ENCODE measurements around the gene MTFR2.
A peak's percentile ranks its signal among the peaks of the same experiment; 100 is the strongest.

The MTFR2 gene

GRCh38 chr6:136249811-136250685 lies at the start of gene MTFR2:
Gene MTFR2, minus strand, starts transcription at chr6:136250311. Its CDS starts 1,212 bp downstream, at chr6:136249099.
- DNase-seq: peak; percentile 94

- no peak for DNase-seq
These were observed 44.5 kb upstream of the MTFR2 start for GRCh38 chr6:136294621-136295020.

DNA sequence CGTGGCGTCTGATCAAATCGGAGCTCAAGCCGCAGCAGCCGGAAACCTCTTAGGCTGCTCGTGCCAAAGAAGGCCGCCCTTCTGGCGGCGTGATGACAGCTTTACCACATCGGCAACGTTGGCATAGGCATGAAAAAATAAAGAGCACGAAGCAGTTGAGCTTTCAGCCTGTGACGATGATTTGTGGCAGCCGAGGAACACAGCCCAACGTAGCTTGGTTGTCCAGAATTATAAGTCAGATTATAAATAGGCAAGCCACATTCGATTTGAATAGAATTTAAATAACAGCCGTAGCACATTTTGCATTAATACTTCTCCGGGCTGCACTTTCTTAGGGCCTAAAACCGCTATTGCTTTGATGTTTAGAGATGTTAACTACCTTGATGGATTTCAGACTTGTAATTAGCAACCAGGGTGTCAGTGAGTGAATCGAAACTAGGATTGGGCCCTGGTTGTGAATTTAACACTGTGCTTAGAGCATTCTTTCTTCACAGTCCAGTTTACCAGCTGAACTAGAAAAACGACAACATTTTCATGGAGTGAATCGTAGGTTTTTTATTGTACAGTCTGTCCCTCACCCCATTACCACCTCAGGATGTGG lies 40.4 kb upstream of the MTFR2 start:
- peak; percentile 84 for DNase-seq

GRCh38 chr6:136289579-136290409 lies 39.7 kb upstream of the MTFR2 start, which contains the start of gene BCLAF1:
Gene BCLAF1, minus strand, starts transcription at chr6:136289846. Its CDS starts 9,980 bp downstream, at chr6:136279866.
- DNase-seq: peak; percentile 99

- peak; percentile 93 for DNase-seq
These were observed 39.1 kb upstream of the MTFR2 start for GRCh38 chr6:136289327-136289578.

DNA sequence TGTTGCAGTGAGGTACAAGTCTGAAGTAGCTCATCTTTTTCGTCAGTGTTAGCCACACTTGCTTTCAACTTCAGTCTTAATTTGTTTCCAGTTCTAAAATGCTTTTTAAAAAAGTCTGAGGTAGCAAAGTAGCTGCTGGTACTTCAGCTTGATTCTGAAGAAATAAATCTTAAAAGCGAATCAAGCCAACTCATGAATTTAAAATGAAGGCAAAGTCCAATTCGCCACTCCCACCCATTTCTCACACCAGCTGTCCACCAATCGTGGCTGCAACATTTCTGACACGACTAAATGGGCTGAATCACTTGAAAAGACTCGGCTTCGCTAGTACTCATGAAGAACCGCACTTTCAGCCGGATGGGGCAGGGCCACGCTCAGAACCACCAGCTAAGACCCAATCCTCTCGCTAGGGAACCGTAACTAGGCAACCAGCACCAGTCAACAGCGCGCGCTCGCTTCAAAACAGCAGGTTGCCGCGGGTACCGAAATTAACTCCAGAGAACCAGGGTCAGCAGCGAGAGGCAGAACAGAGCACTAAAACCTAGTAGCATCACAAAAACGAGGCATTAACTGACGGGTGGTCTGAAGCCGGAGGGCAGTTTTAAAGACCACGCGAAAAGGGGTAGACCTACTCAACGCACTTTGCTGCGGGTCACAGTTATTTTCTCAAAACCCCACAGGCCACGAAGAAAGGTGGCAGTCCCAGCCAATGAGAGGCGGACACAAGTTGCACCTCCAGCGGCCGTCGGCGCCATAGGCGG lies 38.6 kb upstream of the MTFR2 start:
- DNase-seq: peak; percentile 88

DNA sequence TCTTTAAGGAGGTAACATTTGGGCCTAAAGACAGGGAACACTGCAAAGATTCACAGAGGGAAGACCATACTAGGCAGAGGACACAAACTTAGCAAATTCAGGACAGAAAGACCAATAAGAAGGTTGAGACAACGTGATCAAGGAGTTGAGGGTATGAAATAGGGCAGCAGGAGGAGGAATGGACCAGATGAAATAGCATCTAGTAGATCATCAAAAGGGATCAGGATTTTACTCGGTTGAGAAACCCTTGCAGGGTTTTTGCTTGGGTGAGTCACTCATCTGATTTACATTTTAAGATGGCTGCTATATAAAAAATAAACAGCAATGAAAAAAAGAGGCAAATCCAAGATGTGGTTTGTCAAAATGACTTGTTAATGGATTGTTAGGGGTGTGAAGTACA lies 34.8 kb upstream of the MTFR2 start:
- DNase-seq: no peak

- no peak for DNase-seq
These were observed 32.8 kb upstream of the MTFR2 start for GRCh38 chr6:136282906-136283305.

DNA sequence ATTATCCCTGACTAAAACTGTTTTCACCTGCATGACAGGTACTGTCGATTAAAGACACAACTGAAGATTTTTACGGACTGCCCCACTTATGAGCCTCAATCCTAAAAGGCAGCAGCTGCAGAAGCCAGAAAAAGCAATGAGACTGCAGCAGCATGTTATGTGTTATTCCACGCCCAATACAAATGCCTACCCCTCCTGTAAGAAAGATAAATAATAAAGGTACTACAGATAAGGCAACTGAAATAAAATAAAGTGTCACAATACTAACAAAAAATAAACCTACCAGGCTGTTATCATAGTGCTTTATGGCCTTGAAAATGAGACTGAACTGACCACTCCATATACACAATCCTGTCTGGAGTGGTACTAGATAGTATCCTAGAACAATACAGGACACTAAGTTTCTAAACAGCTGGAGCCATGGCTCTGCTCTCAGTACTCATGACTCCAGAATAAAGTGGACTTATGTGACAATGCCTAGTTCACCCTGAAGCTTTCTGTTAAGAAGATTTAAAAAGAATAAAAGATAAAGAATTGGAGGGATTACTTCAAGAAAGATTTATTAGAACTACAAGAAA lies 30.0 kb upstream of the MTFR2 start:
- no peak for DNase-seq

DNA sequence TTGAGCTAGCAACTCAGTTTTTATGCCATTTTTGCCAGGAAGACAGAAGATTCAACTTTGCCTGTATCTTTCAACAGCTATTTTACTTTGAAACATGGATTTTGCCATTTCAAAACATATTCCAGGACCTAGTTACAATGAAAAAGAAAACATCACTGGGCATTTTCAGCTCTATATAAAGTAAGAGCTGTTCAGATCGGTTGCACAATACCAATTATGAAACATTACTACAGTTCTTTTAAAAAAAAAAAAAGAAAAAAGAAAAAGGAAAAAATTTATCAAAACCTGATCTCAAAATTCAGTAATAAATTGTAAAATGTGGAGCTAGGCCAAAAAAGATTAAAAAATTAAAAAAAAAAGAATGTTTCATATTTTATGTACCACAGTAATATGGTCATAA lies 24.0 kb upstream of the MTFR2 start:
- DNase-seq: no peak

DNA sequence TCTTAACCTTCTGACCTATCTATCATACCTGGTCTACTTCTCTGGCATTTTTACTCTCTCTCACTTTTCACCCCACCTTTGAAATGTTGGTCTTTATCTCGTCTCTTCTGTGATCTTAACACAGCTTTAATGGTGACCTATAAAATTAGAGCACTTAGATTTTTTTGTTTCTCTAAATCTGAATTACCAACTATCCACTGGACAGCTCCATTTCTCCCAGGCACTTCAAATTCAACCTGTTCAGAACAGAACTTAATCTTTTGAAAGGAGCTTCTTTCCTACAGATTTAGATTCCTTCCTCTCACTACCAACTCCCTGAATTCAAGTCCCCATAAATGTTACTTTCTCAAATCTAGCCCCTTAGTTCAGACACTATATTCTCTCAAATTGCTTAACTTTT lies 15.0 kb upstream of the MTFR2 start:
- DNase-seq: no peak

DNA sequence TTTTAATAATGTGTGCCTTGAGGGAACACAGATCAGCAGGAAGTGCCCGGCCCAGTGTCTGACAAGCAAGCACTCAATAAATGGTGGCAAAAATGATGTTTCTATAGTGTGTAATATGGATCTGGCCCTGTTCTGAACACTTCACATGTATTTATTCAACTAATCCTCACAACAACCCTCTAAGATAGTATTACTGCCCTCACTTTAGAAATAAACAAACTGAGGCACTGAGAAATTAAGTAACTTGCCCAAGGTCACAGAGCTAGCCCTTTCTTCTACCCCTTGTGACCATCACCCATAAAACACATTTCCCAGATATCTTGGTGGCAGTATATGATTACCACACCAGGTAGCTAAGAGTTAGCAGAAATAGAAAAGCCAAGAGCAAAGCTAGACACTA lies 12.8 kb upstream of the MTFR2 start:
- DNase-seq: no peak

DNA sequence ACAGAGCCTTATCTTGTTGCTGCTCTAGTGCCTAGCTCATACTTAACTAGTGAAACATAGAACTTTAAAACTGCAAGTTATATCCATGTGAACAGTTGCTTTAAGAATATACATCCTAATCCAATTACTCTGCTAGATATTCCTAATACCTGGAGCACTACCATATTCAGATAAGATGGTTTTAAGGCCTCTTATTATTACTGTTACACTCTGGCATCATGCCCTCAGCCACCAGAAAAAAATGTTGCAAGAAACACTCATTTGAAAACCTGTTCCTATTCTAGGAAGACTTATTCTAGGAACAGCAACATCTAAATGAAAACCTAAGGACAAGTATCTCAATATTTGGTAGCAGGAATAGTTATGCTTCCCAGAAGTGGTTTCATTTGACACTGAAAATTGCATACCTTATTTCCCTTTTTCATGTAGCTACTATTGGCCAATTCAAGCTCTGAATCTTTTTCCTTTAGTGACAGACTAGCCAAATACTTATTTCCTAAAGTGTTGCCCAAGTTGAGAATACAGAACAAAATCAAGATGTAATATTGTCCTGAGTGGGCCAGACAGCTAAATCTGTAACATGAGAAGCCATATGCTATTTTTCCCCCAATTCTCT lies 4.8 kb upstream of the MTFR2 start:
- DNase-seq: no peak

DNA sequence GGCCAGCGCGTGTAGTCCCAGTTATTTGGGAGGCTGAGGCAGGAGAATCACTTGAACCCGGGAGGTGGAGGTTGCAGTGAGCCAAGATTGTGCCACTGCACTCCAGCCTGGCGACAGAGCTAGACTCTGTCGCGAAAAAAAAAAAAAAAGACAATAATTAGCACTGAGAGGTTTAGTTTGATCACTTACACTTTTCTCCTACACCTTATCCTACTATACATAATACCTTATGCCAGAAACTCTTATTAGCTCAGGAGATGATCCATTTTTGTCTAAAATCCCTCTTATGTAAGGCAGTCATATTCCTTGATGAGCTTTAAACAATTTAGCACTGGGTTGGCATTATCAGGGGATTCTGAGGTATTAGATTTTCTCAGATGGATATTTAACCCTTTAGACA lies 3.6 kb upstream of the MTFR2 start:
- DNase-seq: no peak

DNA sequence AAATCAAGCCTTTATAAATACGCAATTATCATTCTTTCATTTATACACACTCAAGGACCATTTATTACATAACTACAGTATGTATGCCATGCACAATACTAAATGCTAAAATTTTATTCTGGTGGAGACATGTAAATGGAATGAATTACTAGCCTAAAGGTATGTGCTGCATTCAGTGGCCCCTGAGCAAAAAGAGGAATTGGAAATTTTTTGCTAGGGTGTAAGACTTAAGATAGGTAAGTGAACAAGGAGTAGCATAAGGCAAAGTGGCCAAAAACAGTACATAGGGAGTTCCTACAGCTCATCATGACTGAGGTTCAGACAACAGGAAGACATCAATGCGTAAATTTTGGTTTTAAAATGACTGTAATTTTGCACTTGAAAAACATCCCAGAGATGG lies 2.3 kb upstream of the MTFR2 start:
- no peak for DNase-seq

- no peak for DNase-seq
These were observed 1.3 kb upstream of the MTFR2 start for GRCh38 chr6:136251394-136251793.

DNA sequence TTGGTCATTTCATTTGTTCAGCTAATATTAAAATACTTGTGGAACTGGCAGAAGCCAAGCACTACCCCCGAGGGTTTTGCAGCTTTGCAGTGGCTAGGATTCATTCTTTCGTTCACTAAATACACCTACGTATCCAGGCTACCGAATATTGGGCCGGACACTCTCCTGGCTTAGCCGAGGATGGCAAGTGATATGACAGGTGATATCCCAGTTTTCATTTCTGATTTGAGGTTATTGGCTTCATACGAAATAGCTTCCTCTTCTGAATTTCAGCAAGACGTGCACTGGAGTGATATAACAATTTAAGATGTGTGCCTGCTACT lies 536 bp upstream of the MTFR2 start:
- no peak for DNase-seq

DNA sequence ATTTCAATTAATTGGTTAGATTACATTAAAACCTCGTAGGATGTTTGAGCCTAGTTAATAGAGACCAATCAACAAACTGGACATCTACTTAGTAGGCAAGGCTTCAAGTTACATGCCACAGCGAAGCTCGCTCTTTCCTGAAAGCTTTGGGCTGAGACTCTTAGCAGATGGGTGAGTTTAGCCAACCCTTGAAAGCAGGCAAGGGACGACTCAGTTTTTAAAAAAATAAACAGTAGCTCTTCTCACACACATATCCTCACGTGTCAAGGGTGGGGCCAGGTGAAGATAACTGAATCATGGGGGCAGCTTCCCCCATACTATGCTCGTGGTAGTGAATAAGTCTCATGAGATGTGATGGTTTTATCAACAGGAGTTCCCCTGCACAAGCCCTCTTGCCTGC lies 775 bp downstream of the MTFR2 start:
- no peak for DNase-seq

- no peak for DNase-seq
These were observed 6.0 kb downstream of the MTFR2 start for GRCh38 chr6:136244061-136244616.

DNA sequence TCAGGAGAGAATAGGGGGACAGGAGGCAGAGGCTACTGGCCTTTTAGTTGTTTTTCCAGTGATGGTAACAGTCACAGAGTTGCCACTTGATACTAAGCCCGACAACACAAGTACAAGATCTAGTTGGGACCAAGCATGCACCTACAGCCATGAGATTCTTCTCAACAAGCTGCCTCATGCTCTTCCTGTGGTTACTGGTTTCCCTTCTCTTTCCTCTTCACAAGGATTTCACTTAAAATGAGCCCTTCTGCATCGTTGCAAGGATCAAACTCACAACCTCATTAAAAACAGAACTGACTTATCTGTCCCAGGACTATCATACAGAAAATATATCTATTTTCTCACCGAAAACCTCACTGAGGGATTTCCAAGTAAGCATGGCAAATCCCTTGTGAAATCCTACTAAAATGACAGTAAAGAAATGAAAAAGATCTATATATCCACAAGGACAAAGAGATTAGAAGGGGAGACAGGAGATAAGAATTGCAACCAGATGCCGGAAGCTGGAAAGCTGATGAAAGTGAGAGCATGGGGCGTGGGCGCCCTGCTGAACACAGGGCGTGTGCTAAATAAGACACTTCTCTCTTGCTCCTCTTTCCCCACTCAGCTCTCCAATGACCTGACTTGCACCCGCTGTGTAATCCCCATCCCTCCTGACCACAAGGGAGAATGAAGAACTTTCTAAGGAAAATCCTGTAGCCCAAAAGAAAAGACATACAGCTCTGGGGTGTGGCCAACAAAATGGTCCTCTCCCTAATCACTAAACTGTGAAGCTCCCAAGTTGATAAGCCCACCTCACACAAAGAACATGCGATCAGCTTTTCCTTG lies 13.4 kb downstream of the MTFR2 start:
- no peak for DNase-seq

DNA sequence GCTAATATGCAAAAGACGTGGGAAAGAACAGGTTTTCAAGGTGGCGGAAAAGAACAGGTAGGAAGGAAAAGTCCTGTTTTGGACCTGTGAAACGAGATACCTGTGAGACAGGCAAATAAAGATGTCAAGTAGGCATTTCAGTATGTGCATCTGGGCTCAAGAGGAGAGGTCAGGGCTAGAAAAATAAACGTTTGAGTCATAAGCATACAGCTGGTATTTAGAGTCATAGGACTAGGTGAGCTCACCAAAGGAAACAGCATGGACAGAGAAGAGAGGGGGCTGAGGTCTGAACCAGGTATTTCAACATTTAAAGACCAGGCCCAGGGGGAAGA lies 14.9 kb downstream of the MTFR2 start:
- DNase-seq: no peak
